GM04503 (cell line): ENCODE results near the gene TFR2.

Experiments used
- DNase-seq: peaks from one replicate; pipeline ENCODE4 v3.0.0-alpha.2; 2012; ENCODE audit warnings: low read depth

TFR2 gene

GRCh38 chr7:100654908-100655831, 13.8 kb upstream of the TFR2 start:
- no peak for DNase-seq

GRCh38 chr7:100649826-100650565, 8.6 kb upstream of the TFR2 start:
- no peak for DNase-seq

- no peak for DNase-seq
These were observed 1.2 kb upstream of the TFR2 start for GRCh38 chr7:100642534-100642907.

GRCh38 chr7:100641860-100642533, 645 bp upstream of the TFR2 start:
- DNase-seq: no peak

- DNase-seq: no peak
These were observed 573 bp downstream of the TFR2 start for GRCh38 chr7:100640517-100641440.

- DNase-seq: no peak
These were observed 1.3 kb downstream of the TFR2 start for GRCh38 chr7:100639995-100640516.

GRCh38 chr7:100632951-100633717, 8.2 kb downstream of the TFR2 start:
- no peak for DNase-seq

- DNase-seq: no peak
These were observed 11.3 kb downstream of the TFR2 start for GRCh38 chr7:100630066-100630465.

GRCh38 chr7:100629117-100629716, 12.1 kb downstream of the TFR2 start:
- DNase-seq: no peak

GRCh38 chr7:100627238-100627549, 14.2 kb downstream of the TFR2 start:
- DNase-seq: no peak

GRCh38 chr7:100626530-100627237, 14.7 kb downstream of the TFR2 start:
- no peak for DNase-seq

GRCh38 chr7:100626055-100626454, 15.3 kb downstream of the TFR2 start:
- no peak for DNase-seq

GRCh38 chr7:100623951-100624824, 17.2 kb downstream of the TFR2 start:
- no peak for DNase-seq

- DNase-seq: no peak
These were observed 19.8 kb downstream of the TFR2 start for GRCh38 chr7:100621554-100621953.

- no peak for DNase-seq
These were observed 20.5 kb downstream of the TFR2 start for GRCh38 chr7:100620804-100621203.

- no peak for DNase-seq
These were observed 21.1 kb downstream of the TFR2 start for GRCh38 chr7:100620239-100620638.

- no peak for DNase-seq
These were observed 27.0 kb downstream of the TFR2 start for GRCh38 chr7:100614308-100614861.

- DNase-seq: no peak
These were observed 27.8 kb downstream of the TFR2 start for GRCh38 chr7:100613412-100614175.
